GM20000 (cell line): Measurements from ENCODE around the gene ABI3BP.

ENCODE experiments used
- DNase-seq: peaks from one replicate; pipeline ENCODE4 v3.0.0; 2012; ENCODE audit warnings: low spot score
- TF ChIP-seq, protein P1 (sequence below): IDR thresholded peaks from 2 replicates; pipeline ENCODE4 v1.5.1; 2012; ENCODE audit warnings: mild to moderate bottlenecking, control low read depth; ENCODE audit errors: extremely low read depth, missing control alignments

Gene ABI3BP

DNA sequence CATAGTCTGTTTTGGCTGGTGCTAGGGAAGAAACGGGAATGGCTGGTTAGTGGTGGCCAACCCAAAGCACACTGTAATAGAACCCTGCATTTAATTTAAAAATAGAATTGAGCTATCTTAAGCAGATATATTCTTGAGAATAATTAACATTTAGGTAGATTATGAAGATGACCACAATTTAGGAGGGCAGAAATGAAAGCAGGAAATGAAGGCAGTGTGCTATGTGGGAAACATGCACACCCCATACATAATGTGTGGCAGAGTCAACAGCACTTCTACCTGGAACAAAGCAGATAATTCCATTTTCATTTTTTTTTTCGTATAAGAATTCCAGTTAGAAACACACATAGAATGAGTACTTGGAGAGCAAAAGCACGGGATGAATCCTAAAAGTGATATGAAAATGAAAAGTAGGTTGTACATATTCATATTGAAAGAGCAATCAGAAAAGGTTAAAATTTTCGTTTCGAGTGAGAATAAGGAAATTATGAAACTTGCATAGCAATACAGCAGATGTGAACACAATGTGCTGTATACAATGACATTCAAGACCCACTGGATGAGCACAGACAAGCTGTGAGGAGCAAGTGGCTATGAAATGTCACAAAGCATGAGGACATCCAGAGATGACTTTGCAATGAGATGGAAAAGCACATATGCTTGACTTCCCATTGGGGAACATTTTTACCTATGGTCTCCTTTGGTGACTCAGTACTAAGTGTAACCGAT, 181.3 kb downstream of the ABI3BP start:
- TF ChIP-seq, protein P1, sequence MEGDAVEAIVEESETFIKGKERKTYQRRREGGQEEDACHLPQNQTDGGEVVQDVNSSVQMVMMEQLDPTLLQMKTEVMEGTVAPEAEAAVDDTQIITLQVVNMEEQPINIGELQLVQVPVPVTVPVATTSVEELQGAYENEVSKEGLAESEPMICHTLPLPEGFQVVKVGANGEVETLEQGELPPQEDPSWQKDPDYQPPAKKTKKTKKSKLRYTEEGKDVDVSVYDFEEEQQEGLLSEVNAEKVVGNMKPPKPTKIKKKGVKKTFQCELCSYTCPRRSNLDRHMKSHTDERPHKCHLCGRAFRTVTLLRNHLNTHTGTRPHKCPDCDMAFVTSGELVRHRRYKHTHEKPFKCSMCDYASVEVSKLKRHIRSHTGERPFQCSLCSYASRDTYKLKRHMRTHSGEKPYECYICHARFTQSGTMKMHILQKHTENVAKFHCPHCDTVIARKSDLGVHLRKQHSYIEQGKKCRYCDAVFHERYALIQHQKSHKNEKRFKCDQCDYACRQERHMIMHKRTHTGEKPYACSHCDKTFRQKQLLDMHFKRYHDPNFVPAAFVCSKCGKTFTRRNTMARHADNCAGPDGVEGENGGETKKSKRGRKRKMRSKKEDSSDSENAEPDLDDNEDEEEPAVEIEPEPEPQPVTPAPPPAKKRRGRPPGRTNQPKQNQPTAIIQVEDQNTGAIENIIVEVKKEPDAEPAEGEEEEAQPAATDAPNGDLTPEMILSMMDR, result no peak
- DNase-seq, result no peak

DNA sequence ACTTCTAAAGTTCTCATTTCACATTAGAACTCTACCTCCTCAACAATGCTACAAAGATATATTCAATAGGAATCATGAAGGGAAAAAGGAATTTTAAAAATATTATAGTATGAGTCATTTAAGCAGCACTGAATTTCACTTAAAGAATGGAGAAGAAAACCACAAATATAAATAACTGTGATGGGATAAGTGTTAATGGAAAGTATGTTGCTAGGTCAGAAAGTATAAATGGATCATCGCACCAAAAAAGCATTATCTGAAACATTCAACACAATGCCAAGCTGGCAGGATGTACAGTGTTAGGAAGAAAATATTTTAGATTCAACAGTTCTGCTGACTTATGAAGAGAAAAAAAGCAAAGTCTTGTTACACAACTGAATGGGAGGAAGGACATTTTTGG, 182.6 kb downstream of the ABI3BP start:
- no peak for DNase-seq
- TF ChIP-seq, protein P1, result no peak

DNA sequence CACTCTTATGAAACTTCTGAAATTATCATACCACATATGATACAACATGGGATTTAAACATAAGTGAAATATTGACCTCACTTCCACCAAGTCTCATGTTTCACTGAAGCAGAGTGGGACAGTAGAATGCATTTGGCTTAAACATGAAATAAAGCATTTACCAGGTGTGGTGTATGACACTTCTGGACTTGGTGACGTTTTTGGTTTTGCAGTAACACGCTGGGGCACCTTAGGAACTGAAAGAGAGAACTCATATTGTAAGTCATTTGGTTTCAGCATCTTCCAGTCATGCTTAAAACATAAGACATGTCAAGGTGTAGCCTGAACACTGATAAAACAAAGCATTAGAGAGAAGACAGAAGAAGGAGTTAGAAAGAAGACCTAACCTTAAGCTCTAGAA, 188.6 kb downstream of the ABI3BP start:
- DNase-seq, result no peak
- TF ChIP-seq, protein P1, result no peak

DNA sequence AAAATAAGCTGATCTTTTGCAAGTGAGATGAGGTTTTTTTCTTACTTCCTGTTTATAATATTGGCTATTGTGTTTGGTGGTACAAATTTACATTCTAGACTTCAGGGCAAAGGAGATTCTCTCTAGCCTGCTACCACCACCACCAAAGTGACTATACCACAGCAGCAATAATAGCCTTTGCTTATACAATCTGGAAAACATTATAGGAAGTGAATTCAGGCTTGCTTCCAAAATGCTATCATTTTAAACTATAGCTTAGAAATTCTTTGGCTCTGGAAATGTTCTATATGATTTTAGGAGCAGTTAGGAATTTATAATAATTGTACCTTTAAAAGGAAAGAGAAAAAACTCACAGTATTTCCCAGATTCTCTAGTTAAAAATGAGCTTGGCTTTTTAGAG, 189.5 kb downstream of the ABI3BP start:
- TF ChIP-seq, protein P1, result no peak
- DNase-seq, result no peak

DNA sequence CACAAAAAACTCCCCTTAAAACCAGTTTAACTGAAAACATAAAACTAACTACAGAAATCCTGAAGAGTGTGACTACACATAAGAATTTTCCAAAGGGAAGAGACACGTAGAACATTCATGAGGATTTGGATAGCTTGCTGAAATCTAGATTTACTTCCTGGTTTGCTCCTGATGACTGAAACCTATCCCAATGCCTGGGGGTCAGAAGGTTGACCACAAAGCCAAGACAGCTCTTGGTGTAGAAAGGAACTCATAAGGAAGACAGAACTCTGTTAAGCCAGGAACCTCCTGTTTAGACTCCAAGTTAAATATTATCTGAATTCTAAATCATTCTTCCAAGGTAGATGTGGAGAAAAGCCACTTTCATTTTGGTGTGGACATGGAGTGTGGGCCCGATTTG, 191.1 kb downstream of the ABI3BP start:
- DNase-seq, result no peak
- TF ChIP-seq, protein P1, result no peak

DNA sequence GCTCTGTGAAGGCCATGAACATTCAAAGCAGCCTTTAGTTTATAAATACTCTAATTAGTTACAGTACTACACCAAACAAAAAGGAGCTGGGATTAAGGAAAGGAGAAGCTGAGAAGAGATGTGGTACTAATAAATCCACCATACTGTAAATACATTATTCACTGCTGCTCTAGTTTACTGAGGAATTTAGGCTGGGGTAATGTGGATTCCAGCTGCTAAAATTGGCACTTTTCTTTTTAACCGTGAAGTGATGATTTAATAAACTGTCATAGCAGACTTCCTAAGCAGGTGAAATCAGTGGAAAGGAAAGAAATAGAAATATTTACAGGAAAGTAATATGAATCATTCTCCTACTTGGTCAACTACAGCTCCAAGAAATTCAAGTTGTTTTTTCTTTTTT, 195.2 kb downstream of the ABI3BP start:
- TF ChIP-seq, protein P1, result no peak
- no peak for DNase-seq

DNA sequence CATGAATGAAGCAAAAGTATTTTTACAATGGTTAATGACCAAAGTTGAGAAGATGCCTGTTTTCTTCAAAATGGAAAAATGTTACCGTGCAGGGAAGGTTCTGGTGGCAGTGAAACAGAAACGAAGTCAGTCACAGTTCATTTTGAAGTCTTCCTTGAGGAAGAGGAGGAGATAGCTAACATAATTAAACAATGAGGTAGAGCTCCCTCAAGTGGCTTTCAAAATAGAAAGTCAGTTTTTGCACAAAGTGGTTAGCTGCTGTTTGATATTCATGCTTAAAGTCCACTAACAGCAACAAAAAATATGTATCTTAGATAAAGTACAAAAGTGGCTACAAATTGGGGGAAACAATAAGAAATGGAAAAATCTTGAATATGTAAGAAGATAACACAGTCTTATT, 196.7 kb downstream of the ABI3BP start:
- TF ChIP-seq, protein P1, result no peak
- no peak for DNase-seq
